Smooth muscle cell (in vitro differentiated cells): ENCODE measurements around the gene BAIAP3. TPM values are rescaled to one million over a fixed set of nuclear protein-coding genes. Genes with fewer than 3 reads are reported as not detected.

Experiments
- DNase-seq: peaks from one replicate; lab custom pipeline; 2025; ENCODE audit not compliant: unreplicated experiment; lab: John Stamatoyannopoulos, UW
- H2AFZ ChIP-seq: fragments of 200-600 bp; sonication (generic); 2 replicates; pipeline ENCODE4 v1.6.0; 2016; ENCODE audit warnings: antibody characterized with exemption, low read depth, mild to moderate bottlenecking
- H3F3A ChIP-seq: fragments of 200-600 bp; sonication (generic); 2 replicates; pipeline ENCODE4 v1.6.0; 2017; ENCODE audit warnings: antibody characterized with exemption, low read depth
- H3K27ac ChIP-seq: fragments of 200-600 bp; sonication (generic); 2 replicates; pipeline ENCODE4 v1.5.1; 2016; ENCODE audit warnings: low read depth, mild to moderate bottlenecking
- H3K27me3 ChIP-seq: fragments of 200-600 bp; sonication (generic); 2 replicates; pipeline ENCODE4 v1.6.1; 2016; ENCODE audit warnings: low read depth, mild to moderate bottlenecking
- H3K36me3 ChIP-seq: fragments of 200-600 bp; sonication (generic); 2 replicates; pipeline ENCODE4 v1.5.1; 2016; ENCODE audit warnings: low read depth
- H3K4me1 ChIP-seq: fragments of 200-600 bp; sonication (generic); 2 replicates; pipeline ENCODE4 v1.5.1; 2016; ENCODE audit warnings: low read depth
- H3K4me2 ChIP-seq: fragments of 200-600 bp; sonication (generic); 2 replicates; pipeline ENCODE4 v1.6.0; 2016; ENCODE audit warnings: mild to moderate bottlenecking
- H3K4me3 ChIP-seq: fragments of 200-600 bp; sonication (generic); 2 replicates; pipeline ENCODE4 v1.5.1; 2016; ENCODE audit warnings: mild to moderate bottlenecking
- H3K79me2 ChIP-seq: fragments of 200-600 bp; sonication (generic); 2 replicates; pipeline ENCODE4 v1.6.0; 2016; ENCODE audit warnings: low read depth, mild to moderate bottlenecking
- H3K9ac ChIP-seq: fragments of 200-600 bp; sonication (generic); 2 replicates; pipeline ENCODE4 v1.6.0; 2016; ENCODE audit warnings: low read depth
- H3K9me3 ChIP-seq: fragments of 200-600 bp; sonication (generic); replicated peaks from 2 replicates; pipeline ENCODE4 v1.5.1; 2016; ENCODE audit warnings: low read depth
- H4K20me1 ChIP-seq: fragments of 200-600 bp; sonication (generic); 2 replicates; pipeline ENCODE4 v1.6.0; 2016; ENCODE audit warnings: low read depth
- CTCF ChIP-seq: fragments of 200-600 bp; sonication (generic); IDR thresholded peaks from 2 replicates; pipeline ENCODE4 v1.5.1; 2017; ENCODE audit warnings: borderline replicate concordance, mild to moderate bottlenecking, antibody characterized with exemption; ENCODE audit not compliant: insufficient read depth, poor library complexity, severe bottlenecking
- WGBS: methylation state at CpG from one replicate; pipeline ENCODE4 v1.1.7; 2016; ENCODE audit warnings: low lambda C conversion rate; 5-methylcytosine and 5-hydroxymethylcytosine counted together
- polyA plus RNA-seq: library from polyadenylated mRNA; unstranded; fragments of >200 nt; fragmentation: Nextera tagmentation; extraction: Ambion mirVana; gene quantifications from 2 replicates; pipeline ENCODE4 v1.2.1, GENCODE V29; 2016
- total RNA-seq: library from RNA; depleted of rRNA; stranded (reverse); fragments of >200 nt; gene quantifications from 2 replicates; pipeline ENCODE4 v1.2.3, GENCODE V29; 2014

Gene BAIAP3
- total and polyA plus RNA-seq, 2 experiments from 2014 or later = 0.31 to 0.51 TPM

GRCh38 chr16:1297018-1297696 is 36.3 kb upstream of the BAIAP3 start:
- Histone ChIP-seq H4K20me1 (no peaks in the 10 kb centered on the region), H3K9ac (peak overlapping the region; percentile 73), H3K4me3 (no peak overlapping the region), H3K36me3 (no peaks in the 10 kb centered on the region), H3K79me2 (no peaks in the 10 kb centered on the region), H3K9me3 (no peaks in the 10 kb centered on the region), H3K4me2 (no peak overlapping the region), H3K4me1 (no peaks in the 10 kb centered on the region), H2AFZ (no peak overlapping the region), H3K27ac (peak overlapping the region; percentile 90), H3K27me3 (peaks cover 6% of the 10 kb centered on the region), H3F3A (no peaks in the 10 kb centered on the region)
- DNase-seq = no peak
- WGBS = 65% methylated on average over 6 of the region's 6 CpGs
- no peak for TF ChIP-seq CTCF

DNA sequence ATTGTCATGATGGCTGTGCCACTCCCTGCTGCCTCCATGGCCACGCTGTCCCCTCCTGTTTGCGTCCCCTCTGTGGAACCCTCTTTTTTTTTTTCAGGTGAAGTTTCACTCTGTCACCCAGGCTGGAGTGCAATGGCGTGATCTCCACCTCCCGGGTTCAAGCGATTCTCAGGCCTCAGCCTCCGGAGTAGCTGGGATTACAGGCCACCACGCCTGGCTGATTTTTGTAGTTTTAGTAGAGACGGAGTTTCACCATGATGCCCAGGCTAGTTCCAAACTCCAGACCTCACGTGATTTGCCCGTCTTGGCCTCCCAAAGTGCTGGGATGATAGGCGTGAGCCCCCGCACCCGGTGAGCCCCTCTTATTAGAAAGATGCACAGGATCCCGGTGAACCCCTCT is 35.0 kb upstream of the BAIAP3 start:
- no peak overlapping the region for H3K4me2 ChIP-seq
- no peak overlapping the region for H2AFZ ChIP-seq
- no peaks in the 10 kb centered on the region for H3K79me2 ChIP-seq
- H3K4me1 ChIP-seq = no peaks in the 10 kb centered on the region
- no peaks in the 10 kb centered on the region for H3K9me3 ChIP-seq
- TF ChIP-seq CTCF = no peak
- H4K20me1 ChIP-seq = no peaks in the 10 kb centered on the region
- WGBS = 91% methylated on average over 14 of the region's 14 CpGs
- no peak overlapping the region for H3K27ac ChIP-seq
- H3F3A ChIP-seq = no peaks in the 10 kb centered on the region
- H3K27me3 ChIP-seq = peaks cover 6% of the 10 kb centered on the region
- H3K9ac ChIP-seq = no peak overlapping the region
- H3K4me3 ChIP-seq = no peak overlapping the region
- H3K36me3 ChIP-seq = no peaks in the 10 kb centered on the region
- DNase-seq = no peak

DNA sequence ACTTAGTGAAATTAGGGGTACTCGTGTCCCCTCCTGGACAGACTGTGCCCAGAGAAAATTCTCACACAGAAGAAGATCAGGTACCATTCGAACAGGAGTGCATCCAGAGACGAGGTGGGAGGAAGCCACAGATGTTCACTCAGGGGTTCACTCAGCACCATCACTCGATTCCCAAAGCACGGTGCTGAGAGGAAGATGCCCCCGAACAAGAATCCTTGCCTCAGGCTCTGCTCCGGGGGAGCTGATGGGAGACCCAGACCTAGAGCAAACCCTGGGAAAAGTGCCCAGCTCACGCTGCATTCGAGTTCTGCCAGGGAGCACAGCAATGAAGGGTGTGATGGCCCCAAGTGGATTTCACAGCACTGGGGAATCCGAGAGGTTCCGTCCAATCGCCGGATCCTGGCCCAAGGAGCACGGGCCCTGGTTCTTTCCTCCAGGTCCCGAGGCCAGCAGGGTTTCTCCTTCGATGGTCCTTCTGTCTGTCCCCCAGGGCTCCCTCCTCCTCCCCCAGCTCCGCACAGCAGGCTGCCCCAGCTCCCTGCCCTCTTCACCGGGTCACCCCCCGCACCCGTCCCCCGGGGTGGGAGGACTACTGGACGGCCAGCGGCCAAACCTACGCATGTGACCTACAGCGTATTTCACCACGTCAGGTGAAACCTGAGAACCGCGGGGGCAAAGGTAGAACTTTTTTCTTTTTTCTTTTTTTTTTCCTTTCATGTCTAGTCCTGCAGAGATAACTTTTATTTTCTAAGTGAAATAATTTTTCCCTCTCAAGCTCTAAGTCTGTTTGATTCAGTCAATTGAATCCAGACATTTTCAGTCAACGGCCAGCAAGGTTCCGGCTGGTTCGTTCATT is 34.2 kb upstream of the BAIAP3 start:
- Histone ChIP-seq H3K9me3 (no peaks in the 10 kb centered on the region), H3K36me3 (no peaks in the 10 kb centered on the region), H3K9ac (no peak overlapping the region), H3K79me2 (no peaks in the 10 kb centered on the region), H4K20me1 (no peaks in the 10 kb centered on the region), H3F3A (no peaks in the 10 kb centered on the region), H2AFZ (no peak overlapping the region), H3K27me3 (peaks cover 6% of the 10 kb centered on the region), H3K4me3 (no peak overlapping the region), H3K4me2 (no peak overlapping the region), H3K4me1 (no peaks in the 10 kb centered on the region), H3K27ac (no peak overlapping the region)
- no peak for DNase-seq
- no peak for TF ChIP-seq CTCF
- 87% methylated on average over 31 of the region's 31 CpGs for WGBS
